PC-3 (cell line): ENCODE data around the gene PLIN3. TPM values are rescaled to one million over a fixed set of nuclear protein-coding genes. Genes with fewer than 3 reads are reported as not detected.
"Not testable (repeated sequence)": the region's sequence is repeated elsewhere in the genome, so short reads cannot be mapped to it uniquely, and the experiment has no call there.

ENCODE experiments used
- ATAC-seq: fragments of 200-7000 bp; cut with Tn5 transposase; 2 replicates; pipeline ENCODE4 v1.9.1; 2020; ENCODE audit warnings: mild to moderate bottlenecking, moderate library complexity
- BruUV-seq: library from RNA; stranded (reverse); fragments of 400-500 nt; replicated peaks from 2 replicates; lab custom pipeline; 2021; lab: Mats Ljungman, UMichigan
- CTCF ChIA-PET: fragments of 300-600 bp; sonication (Branson Sonifier 250); formaldehyde crosslinking; loops from one replicate; lab custom pipeline; 2022; ENCODE audit warnings: antibody characterized with exemption; lab: Charles Lee
- POLR2A ChIA-PET: fragments of 300-600 bp; sonication (Branson Sonifier 250); formaldehyde crosslinking; loops from one replicate; lab custom pipeline; 2022; ENCODE audit warnings: antibody characterized with exemption; ENCODE audit not compliant: unreplicated experiment; lab: Charles Lee
- DNase-seq: peaks from one replicate; pipeline ENCODE4 v3.0.0-alpha.2; 2015
- H2AFZ ChIP-seq: fragments of 300-600 bp; sonication (generic); 2 replicates; pipeline ENCODE4 v1.6.0; 2016; ENCODE audit warnings: antibody characterized with exemption, low read length
- H3F3A ChIP-seq: fragments of 300-600 bp; sonication (generic); one replicate; pipeline ENCODE4 v1.6.0; 2017; ENCODE audit warnings: antibody characterized with exemption, low read length, control low read depth, mild to moderate bottlenecking; ENCODE audit not compliant: unreplicated experiment
- H3K27ac ChIP-seq: fragments of 300-600 bp; sonication (generic); 2 replicates; pipeline ENCODE4 v1.5.1; 2016; ENCODE audit warnings: mild to moderate bottlenecking, low read length
- H3K27me3 ChIP-seq: fragments of 300-600 bp; sonication (generic); 2 replicates; pipeline ENCODE4 v1.6.1; 2016; ENCODE audit warnings: low read length, mixed read lengths
- H3K36me3 ChIP-seq: fragments of 300-600 bp; sonication (generic); 2 replicates; pipeline ENCODE4 v1.6.1; 2016; ENCODE audit warnings: low read depth, mixed run types, low read length, mixed read lengths
- H3K4me1 ChIP-seq: fragments of 300-600 bp; sonication (generic); 2 replicates; pipeline ENCODE4 v1.5.1; 2016; ENCODE audit warnings: low read length; ENCODE audit not compliant: insufficient read depth
- H3K4me2 ChIP-seq: fragments of 300-600 bp; sonication (generic); 2 replicates; pipeline ENCODE4 v1.6.0; 2016; ENCODE audit warnings: low read length
- H3K4me3 ChIP-seq: fragments of 300-600 bp; sonication (generic); 2 replicates; pipeline ENCODE4 v1.5.1; 2016; ENCODE audit warnings: mild to moderate bottlenecking, low read length, mixed read lengths
- H3K79me2 ChIP-seq: fragments of 300-600 bp; sonication (generic); 2 replicates; pipeline ENCODE4 v1.6.1; 2017; ENCODE audit warnings: low read length, mixed read lengths
- H3K9ac ChIP-seq: fragments of 300-600 bp; sonication (generic); 2 replicates; pipeline ENCODE4 v1.6.0; 2016; ENCODE audit warnings: mild to moderate bottlenecking, low read length
- H3K9me2 ChIP-seq: fragments of 300-600 bp; sonication (generic); replicated peaks from 2 replicates; pipeline ENCODE4 v1.6.1; 2016; ENCODE audit warnings: mixed run types, low read length, mixed read lengths
- H3K9me3 ChIP-seq: fragments of 300-600 bp; sonication (generic); 2 replicates; pipeline ENCODE4 v1.6.1; 2016; ENCODE audit warnings: low read length, mixed read lengths
- H4K20me1 ChIP-seq: fragments of 300-600 bp; sonication (generic); 2 replicates; pipeline ENCODE4 v1.6.1; 2016; ENCODE audit warnings: low read length, mixed read lengths
- EZH2 ChIP-seq: fragments of 300-600 bp; sonication (generic); IDR thresholded peaks from one replicate; pipeline ENCODE4 v1.6.1; 2017; ENCODE audit warnings: antibody characterized with exemption, mild to moderate bottlenecking, low read length; ENCODE audit not compliant: unreplicated experiment
- EZH2phosphoT487 ChIP-seq: fragments of 300-600 bp; sonication (generic); IDR thresholded peaks from 2 replicates; pipeline ENCODE4 v1.6.1; 2018; ENCODE audit warnings: mild to moderate bottlenecking, antibody characterized with exemption, low read length, borderline replicate concordance
- intact Hi-C: fragments of 100-400 bp; cut with micrococcal nuclease; formaldehyde crosslinking; loops from 2 replicates; pipeline ENCODE4 v1.9.0; 2023
- total RNA-seq: library from RNA; depleted of rRNA; stranded (reverse); fragments of >200 nt; gene quantifications from 2 replicates; pipeline ENCODE4 v1.2.3, GENCODE V29; 2014
- TF ChIP-seq, protein P1 (sequence below): fragments of 300-600 bp; sonication (generic); conservative IDR thresholded peaks from 2 replicates; pipeline ENCODE4 v1.5.1; 2017; ENCODE audit warnings: antibody characterized with exemption, low read depth, mild to moderate bottlenecking, low read length

Gene PLIN3
- total RNA-seq, 1 experiment from 2014 or later = 136 TPM

DNA sequence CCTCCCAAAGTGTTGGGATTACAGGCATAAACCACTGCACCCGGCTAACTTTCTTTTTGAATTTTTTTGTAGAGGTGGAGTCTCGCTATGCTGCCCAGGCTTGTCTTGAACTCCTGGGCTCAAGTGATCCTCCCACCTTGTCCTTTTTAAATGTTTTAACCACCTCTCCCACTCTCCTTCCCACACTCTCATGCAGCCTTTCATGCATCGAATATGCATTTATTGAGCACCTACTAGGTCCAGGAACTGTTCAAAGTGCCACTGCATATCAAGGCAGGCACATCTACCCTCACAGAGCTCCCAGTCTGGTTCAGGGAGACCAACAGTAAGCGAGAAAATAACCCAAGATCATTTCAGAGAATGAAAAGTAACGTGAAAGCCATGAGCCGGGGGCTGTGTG, 37.1 kb downstream of the PLIN3 start:
- Histone ChIP-seq H3K4me1 (peaks cover 13% of the 10 kb centered on the region; the same call in 1 of the 2 replicates), H3K9me2 (no peaks in the 10 kb centered on the region), H3K27ac (peak overlapping the region; percentile 56), H3K9ac (peak overlapping the region; percentile 93; the same call in 1 of the 2 replicates), H3K4me2 (peak overlapping the region; percentile 94), H3K9me3 (no peaks in the 10 kb centered on the region), H3K27me3 (no peaks in the 10 kb centered on the region), H2AFZ (no peak overlapping the region), H3K4me3 (peak overlapping the region; percentile 92), H4K20me1 (no peaks in the 10 kb centered on the region), H3F3A (no peaks in the 10 kb centered on the region), H3K36me3 (no peaks in the 10 kb centered on the region), H3K79me2 (peaks cover 51% of the 10 kb centered on the region)
- no TSS peak for BruUV-seq
- intact Hi-C loops = no loop called here
- ATAC-seq (no peak), DNase-seq (no peak)
- no peak for TF ChIP-seq EZH2
- TF ChIP-seq, protein P1, sequence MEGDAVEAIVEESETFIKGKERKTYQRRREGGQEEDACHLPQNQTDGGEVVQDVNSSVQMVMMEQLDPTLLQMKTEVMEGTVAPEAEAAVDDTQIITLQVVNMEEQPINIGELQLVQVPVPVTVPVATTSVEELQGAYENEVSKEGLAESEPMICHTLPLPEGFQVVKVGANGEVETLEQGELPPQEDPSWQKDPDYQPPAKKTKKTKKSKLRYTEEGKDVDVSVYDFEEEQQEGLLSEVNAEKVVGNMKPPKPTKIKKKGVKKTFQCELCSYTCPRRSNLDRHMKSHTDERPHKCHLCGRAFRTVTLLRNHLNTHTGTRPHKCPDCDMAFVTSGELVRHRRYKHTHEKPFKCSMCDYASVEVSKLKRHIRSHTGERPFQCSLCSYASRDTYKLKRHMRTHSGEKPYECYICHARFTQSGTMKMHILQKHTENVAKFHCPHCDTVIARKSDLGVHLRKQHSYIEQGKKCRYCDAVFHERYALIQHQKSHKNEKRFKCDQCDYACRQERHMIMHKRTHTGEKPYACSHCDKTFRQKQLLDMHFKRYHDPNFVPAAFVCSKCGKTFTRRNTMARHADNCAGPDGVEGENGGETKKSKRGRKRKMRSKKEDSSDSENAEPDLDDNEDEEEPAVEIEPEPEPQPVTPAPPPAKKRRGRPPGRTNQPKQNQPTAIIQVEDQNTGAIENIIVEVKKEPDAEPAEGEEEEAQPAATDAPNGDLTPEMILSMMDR = no peak
- no peak for TF ChIP-seq EZH2phosphoT487
- POLR2A ChIA-PET = no interaction called here
- CTCF ChIA-PET = interaction anchor here (1.1 kb wide), 1 partner anchor 21 kb away, joined by 4 read pairs; no protein-coding TSS in a partner anchor

DNA sequence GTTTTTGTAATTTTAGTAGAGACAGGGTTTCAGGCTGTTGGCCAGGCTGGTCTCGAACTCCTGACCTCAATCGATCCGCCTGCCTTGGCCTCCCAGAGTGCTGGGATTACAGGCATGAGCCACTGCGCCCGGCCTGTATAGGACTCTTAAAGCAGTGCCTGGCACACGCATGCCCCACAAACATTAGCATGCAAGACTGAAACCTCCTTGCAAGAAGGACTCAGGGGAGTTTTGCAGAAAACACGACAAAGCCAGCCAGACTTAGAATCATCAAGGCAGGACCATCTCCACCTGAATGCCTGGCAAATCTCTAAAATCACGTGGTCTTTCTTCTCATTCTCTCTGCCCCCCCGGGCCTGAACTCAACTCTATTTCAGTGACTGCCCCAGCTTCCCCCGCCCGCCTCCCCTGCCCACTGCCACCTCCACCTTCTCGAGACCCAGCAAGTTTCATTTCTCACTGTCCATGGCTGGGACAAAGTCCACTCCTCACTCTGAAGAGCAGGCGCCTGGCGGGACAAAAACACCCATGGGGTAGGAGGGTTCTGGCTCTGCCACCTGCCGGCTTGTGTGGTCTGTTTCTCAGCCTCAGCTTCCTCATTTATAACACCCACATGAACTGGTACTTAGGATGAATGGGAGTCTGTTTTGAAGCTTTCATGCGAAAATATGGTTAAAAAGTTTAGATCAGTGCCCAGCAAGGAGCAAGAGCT, 38.3 kb downstream of the PLIN3 start:
- intact Hi-C loops = no loop called here
- no TSS peak for BruUV-seq
- no peak for DNase-seq
- no peaks in the 10 kb centered on the region for H3K9me3 ChIP-seq
- no peaks in the 10 kb centered on the region for H3K27me3 ChIP-seq
- no peak overlapping the region for H3K27ac ChIP-seq
- peaks cover 55% of the 10 kb centered on the region for H3K79me2 ChIP-seq
- ChIA-PET CTCF (interaction anchor here (0.5 to 0.7 kb wide), 3 partner anchors 16 to 41 kb away, joined by 3 to 7 read pairs (median 6); no protein-coding TSS in a partner anchor), POLR2A (no interaction called here)
- H3K4me3 ChIP-seq = peak overlapping the region; percentile 40; the same call in 1 of the 2 replicates
- no peaks in the 10 kb centered on the region for H3K9me2 ChIP-seq
- H3K9ac ChIP-seq = no peak overlapping the region
- H3K4me1 ChIP-seq = peaks cover 13% of the 10 kb centered on the region; the same call in 1 of the 2 replicates
- peak overlapping the region; percentile 64 for H3K4me2 ChIP-seq
- H4K20me1 ChIP-seq = no peaks in the 10 kb centered on the region
- H3F3A ChIP-seq = no peaks in the 10 kb centered on the region
- TF ChIP-seq EZH2phosphoT487 (no peak), EZH2 (no peak)
- H3K36me3 ChIP-seq = no peaks in the 10 kb centered on the region
- no peak overlapping the region for H2AFZ ChIP-seq
- ATAC-seq = no peak

DNA sequence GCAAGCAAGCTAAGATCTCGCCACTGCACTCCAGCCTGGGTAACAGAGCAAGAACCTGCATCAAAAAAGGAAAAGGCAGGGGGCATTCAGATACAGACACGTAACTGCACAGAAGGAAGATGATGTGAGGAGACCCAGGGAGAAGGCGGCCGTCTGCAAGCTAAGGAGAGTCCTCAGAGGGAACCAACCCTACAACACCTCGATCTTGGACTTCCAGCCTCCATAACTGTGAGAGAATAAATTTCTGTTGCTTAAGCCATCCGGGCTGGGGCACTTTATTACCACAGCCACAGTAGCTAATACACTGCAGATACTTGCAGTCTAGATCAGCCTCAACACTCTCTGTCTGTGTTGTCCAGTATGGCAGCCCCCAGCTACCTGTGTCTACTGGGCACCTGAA, 43.9 kb downstream of the PLIN3 start:
- Histone ChIP-seq H3K27me3 (no peaks in the 10 kb centered on the region), H3K36me3 (0 out of 2 replicates have a peak, but pooled peaks cover under 1% of the 10 kb centered on the region), H3K27ac (no peak overlapping the region), H3F3A (no peaks in the 10 kb centered on the region), H2AFZ (no peak overlapping the region), H3K79me2 (peaks cover 37% of the 10 kb centered on the region), H3K4me2 (no peak overlapping the region), H3K4me1 (no peaks in the 10 kb centered on the region), H3K9ac (no peak overlapping the region), H3K9me3 (no peaks in the 10 kb centered on the region), H3K9me2 (no peaks in the 10 kb centered on the region), H4K20me1 (no peaks in the 10 kb centered on the region), H3K4me3 (no peak overlapping the region)
- intact Hi-C loops = no loop called here
- no TSS peak for BruUV-seq
- no peak for TF ChIP-seq EZH2phosphoT487
- TF ChIP-seq, protein P1 = no peak
- no peak for TF ChIP-seq EZH2
- DNase-seq (no peak), ATAC-seq (no peak)
- ChIA-PET POLR2A (no interaction called here), CTCF (interaction anchor here (0.7 kb wide), 1 partner anchor 89 kb away, joined by 5 read pairs; no protein-coding TSS in a partner anchor)

- H3K79me2 ChIP-seq = peaks cover 27% of the 10 kb centered on the region
- not testable (repeated sequence) for DNase-seq
- peaks cover 12% of the 10 kb centered on the region for H3K36me3 ChIP-seq
These were observed 45.1 kb downstream of the PLIN3 start for GRCh38 chr19:4822354-4822753.

More at GRCh38 chr19:4822354-4822753, 45.1 kb downstream of the PLIN3 start:
- H2AFZ ChIP-seq, CTCF ChIA-PET, H3K9ac ChIP-seq, H3K9me2 ChIP-seq, H3K27ac ChIP-seq, H3K4me1 ChIP-seq, POLR2A ChIA-PET, ATAC-seq, H3K4me2 ChIP-seq, H3K27me3 ChIP-seq, intact Hi-C loops, H3F3A ChIP-seq, BruUV-seq, H4K20me1 ChIP-seq, H3K4me3 ChIP-seq, H3K9me3 ChIP-seq: not testable (repeated sequence)
